K562 (cell line): ENCODE measurements around the gene CALU. TPM values are rescaled to one million over a fixed set of nuclear protein-coding genes. Genes with fewer than 3 reads are reported as not detected.

Experiments used
- ATF4 ChIP-seq: fragments of 450-650 bp; formaldehyde crosslinking; IDR thresholded peaks from 2 replicates; pipeline ENCODE4 v1.4.0; 2022; ENCODE audit warnings: mild to moderate bottlenecking, moderate library complexity
- CAMTA2 ChIP-seq: fragments of 250-450 bp; sonication (Bioruptor Pico); conservative IDR thresholded peaks from 2 replicates; pipeline ENCODE4 v1.5.1; 2022
- EP300 ChIP-seq: IDR thresholded peaks from 2 replicates; pipeline ENCODE4 v1.6.1; 2012; ENCODE audit warnings: low read length, improper control_type of control experiment
- MYNN ChIP-seq, 2 experiments: sonication (generic); formaldehyde crosslinking in 1 of 2; IDR thresholded peaks; 2 replicates each; pipeline versions ENCODE4 v1.5.0 to v1.6.1; 2016 to 2020; ENCODE audit warnings: antibody characterized with exemption in 1 of 2, missing genetic modification reagents in 1 of 2
- SRSF9 ChIP-seq: fragments of 200-400 bp; formaldehyde crosslinking; IDR thresholded peaks from 2 replicates; pipeline ENCODE4 v1.6.1; 2017; ENCODE audit warnings: low read depth, low read length, borderline replicate concordance
- STAG1 ChIP-seq: sonication (generic); formaldehyde crosslinking; IDR thresholded peaks from 2 replicates; pipeline ENCODE4 v1.5.0; 2020; ENCODE audit warnings: missing genetic modification reagents, borderline replicate concordance
- TCF3 ChIP-seq: sonication (generic); formaldehyde crosslinking; IDR thresholded peaks from 2 replicates; pipeline ENCODE4 v1.4.0; 2020; ENCODE audit warnings: mild to moderate bottlenecking, missing genetic modification reagents
- TEAD1 ChIP-seq, 2 experiments: fragments of 450-650 bp in 1 of 2; sonication (generic) in 1 of 2; formaldehyde crosslinking; IDR thresholded peaks; 2 replicates each; pipeline versions ENCODE4 v1.4.0 to v1.8.0; 2020 to 2022; ENCODE audit warnings: mild to moderate bottlenecking in 2 of 2, missing genetic modification reagents in 1 of 2
- ZNF23 ChIP-seq: fragments of 250-450 bp; sonication (Bioruptor Pico); IDR thresholded peaks from 2 replicates; pipeline ENCODE4 v1.4.0; 2020; ENCODE audit warnings: mild to moderate bottlenecking
- ZNF3 ChIP-seq: fragments of 250-450 bp; sonication (Bioruptor Pico); IDR thresholded peaks from 2 replicates; pipeline ENCODE4 v1.5.0; 2021; ENCODE audit warnings: mild to moderate bottlenecking, moderate library complexity
- ZNF398 ChIP-seq: fragments of 250-450 bp; sonication (Bioruptor Pico); IDR thresholded peaks from 2 replicates; pipeline ENCODE4 v1.8.0; 2021; ENCODE audit warnings: moderate library complexity, mild to moderate bottlenecking, inconsistent platforms
- ZNF830 ChIP-seq: fragments of 250-450 bp; sonication (Bioruptor Pico); IDR thresholded peaks from 2 replicates; pipeline ENCODE4 v1.5.0; 2021; ENCODE audit warnings: mild to moderate bottlenecking
- polyA plus RNA-seq, 8 experiments: library from polyadenylated mRNA; depleted of rRNA in 4 of 8; stranded (reverse) in 5 of 8; unstranded in 3 of 8; fragments of >200 nt; fragmentation: Nextera tagmentation in 2 of 8; fragmentation: Illumina TruSeq in 1 of 8; extraction: Ambion mirVana in 2 of 8; extraction: Trizol in 1 of 8; gene quantifications; 2 replicates each; pipeline versions ENCODE4 v1.2.1 to v1.2.3, GENCODE V29; 2011 to 2014; ENCODE audit warnings: inconsistent platforms in 1 of 8, missing spikeins in 1 of 8
- total RNA-seq, 7 experiments: library from RNA; depleted of rRNA in 6 of 7; stranded (reverse); fragments of >200 nt in 6 of 7; fragmentation: Illumina TruSeq in 2 of 7; extraction: Trizol in 2 of 7; gene quantifications; 2 replicates each; pipeline versions ENCODE4 v1.2.1 to v1.2.3, GENCODE V29; 2011 to 2021; ENCODE audit warnings: low replicate concordance in 1 of 7
- TF ChIP-seq, protein P1 (sequence below): fragments of 450-650 bp; IDR thresholded peaks from 2 replicates; pipeline ENCODE4 v1.6.1; 2016; ENCODE audit warnings: mild to moderate bottlenecking, moderate library complexity

The CALU gene
- total and polyA plus RNA-seq, 9 of the 15 experiments (the other 6 are each of a cell fraction or from before 2014, with no cell fraction given): 166 to 286 (median 215) TPM

- TF ChIP-seq, protein P1, sequence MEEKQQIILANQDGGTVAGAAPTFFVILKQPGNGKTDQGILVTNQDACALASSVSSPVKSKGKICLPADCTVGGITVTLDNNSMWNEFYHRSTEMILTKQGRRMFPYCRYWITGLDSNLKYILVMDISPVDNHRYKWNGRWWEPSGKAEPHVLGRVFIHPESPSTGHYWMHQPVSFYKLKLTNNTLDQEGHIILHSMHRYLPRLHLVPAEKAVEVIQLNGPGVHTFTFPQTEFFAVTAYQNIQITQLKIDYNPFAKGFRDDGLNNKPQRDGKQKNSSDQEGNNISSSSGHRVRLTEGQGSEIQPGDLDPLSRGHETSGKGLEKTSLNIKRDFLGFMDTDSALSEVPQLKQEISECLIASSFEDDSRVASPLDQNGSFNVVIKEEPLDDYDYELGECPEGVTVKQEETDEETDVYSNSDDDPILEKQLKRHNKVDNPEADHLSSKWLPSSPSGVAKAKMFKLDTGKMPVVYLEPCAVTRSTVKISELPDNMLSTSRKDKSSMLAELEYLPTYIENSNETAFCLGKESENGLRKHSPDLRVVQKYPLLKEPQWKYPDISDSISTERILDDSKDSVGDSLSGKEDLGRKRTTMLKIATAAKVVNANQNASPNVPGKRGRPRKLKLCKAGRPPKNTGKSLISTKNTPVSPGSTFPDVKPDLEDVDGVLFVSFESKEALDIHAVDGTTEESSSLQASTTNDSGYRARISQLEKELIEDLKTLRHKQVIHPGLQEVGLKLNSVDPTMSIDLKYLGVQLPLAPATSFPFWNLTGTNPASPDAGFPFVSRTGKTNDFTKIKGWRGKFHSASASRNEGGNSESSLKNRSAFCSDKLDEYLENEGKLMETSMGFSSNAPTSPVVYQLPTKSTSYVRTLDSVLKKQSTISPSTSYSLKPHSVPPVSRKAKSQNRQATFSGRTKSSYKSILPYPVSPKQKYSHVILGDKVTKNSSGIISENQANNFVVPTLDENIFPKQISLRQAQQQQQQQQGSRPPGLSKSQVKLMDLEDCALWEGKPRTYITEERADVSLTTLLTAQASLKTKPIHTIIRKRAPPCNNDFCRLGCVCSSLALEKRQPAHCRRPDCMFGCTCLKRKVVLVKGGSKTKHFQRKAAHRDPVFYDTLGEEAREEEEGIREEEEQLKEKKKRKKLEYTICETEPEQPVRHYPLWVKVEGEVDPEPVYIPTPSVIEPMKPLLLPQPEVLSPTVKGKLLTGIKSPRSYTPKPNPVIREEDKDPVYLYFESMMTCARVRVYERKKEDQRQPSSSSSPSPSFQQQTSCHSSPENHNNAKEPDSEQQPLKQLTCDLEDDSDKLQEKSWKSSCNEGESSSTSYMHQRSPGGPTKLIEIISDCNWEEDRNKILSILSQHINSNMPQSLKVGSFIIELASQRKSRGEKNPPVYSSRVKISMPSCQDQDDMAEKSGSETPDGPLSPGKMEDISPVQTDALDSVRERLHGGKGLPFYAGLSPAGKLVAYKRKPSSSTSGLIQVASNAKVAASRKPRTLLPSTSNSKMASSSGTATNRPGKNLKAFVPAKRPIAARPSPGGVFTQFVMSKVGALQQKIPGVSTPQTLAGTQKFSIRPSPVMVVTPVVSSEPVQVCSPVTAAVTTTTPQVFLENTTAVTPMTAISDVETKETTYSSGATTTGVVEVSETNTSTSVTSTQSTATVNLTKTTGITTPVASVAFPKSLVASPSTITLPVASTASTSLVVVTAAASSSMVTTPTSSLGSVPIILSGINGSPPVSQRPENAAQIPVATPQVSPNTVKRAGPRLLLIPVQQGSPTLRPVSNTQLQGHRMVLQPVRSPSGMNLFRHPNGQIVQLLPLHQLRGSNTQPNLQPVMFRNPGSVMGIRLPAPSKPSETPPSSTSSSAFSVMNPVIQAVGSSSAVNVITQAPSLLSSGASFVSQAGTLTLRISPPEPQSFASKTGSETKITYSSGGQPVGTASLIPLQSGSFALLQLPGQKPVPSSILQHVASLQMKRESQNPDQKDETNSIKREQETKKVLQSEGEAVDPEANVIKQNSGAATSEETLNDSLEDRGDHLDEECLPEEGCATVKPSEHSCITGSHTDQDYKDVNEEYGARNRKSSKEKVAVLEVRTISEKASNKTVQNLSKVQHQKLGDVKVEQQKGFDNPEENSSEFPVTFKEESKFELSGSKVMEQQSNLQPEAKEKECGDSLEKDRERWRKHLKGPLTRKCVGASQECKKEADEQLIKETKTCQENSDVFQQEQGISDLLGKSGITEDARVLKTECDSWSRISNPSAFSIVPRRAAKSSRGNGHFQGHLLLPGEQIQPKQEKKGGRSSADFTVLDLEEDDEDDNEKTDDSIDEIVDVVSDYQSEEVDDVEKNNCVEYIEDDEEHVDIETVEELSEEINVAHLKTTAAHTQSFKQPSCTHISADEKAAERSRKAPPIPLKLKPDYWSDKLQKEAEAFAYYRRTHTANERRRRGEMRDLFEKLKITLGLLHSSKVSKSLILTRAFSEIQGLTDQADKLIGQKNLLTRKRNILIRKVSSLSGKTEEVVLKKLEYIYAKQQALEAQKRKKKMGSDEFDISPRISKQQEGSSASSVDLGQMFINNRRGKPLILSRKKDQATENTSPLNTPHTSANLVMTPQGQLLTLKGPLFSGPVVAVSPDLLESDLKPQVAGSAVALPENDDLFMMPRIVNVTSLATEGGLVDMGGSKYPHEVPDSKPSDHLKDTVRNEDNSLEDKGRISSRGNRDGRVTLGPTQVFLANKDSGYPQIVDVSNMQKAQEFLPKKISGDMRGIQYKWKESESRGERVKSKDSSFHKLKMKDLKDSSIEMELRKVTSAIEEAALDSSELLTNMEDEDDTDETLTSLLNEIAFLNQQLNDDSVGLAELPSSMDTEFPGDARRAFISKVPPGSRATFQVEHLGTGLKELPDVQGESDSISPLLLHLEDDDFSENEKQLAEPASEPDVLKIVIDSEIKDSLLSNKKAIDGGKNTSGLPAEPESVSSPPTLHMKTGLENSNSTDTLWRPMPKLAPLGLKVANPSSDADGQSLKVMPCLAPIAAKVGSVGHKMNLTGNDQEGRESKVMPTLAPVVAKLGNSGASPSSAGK: peak; percentile 15; the same call in 1 of the 2 replicates
- TF ChIP-seq STAG1 (no peak), ZNF3 (CRISPR knock-in tag) (no peak), SRSF9 (no peak), ATF4 (CRISPR knock-in tag) (no peak), EP300 (peak; percentile 79), MYNN (IDR thresholded peaks at IDR 0.05) (0 out of 2 replicates have a peak, but pooled peaks have one; percentile 63), MYNN (CRISPR knock-in tag; IDR thresholded peaks at IDR 0.05) (no peak), TEAD1 (CRISPR knock-in tag; IDR thresholded peaks at IDR 0.05) (no peak), ZNF830 (CRISPR knock-in tag) (no peak), ZNF398 (CRISPR knock-in tag) (no peak), ZNF23 (no peak), TCF3 (peak; percentile 91), CAMTA2 (CRISPR knock-in tag) (no peak)
Observed at GRCh38 chr7:128812514-128813168, 73.5 kb downstream of the CALU start (continued).
